ENCODE results near the gene MEAF6.

GRCh38 chr1:37455516-37455915 lies 59.0 kb downstream of the MEAF6 start:
- TF ChIP-seq CTCF (conservative IDR thresholded peaks at IDR 0.05 in 1 of 2, IDR thresholded peaks at IDR 0.05 in 1 of 2; ENCODE audit: extremely low read depth in 1 of 2, insufficient read depth in 1 of 2, low read depth in 1 of 2, low read length in 2 of 2), result no peak
- TF ChIP-seq EZH2 (IDR thresholded peaks at IDR 0.05; ENCODE audit: borderline replicate concordance, low read length), result no peak

All from mammary epithelial cell (primary cell).